GOT3 (cell line): Measurements from ENCODE around the gene RNGTT.
"Not testable (repeated sequence)": the region's sequence is repeated elsewhere in the genome, so short reads cannot be mapped to it uniquely, and the experiment has no call there.

Experiments
- DNase-seq: peaks from one replicate; lab custom pipeline; 2025; ENCODE audit warnings: mixed read lengths; lab: John Stamatoyannopoulos, UW

RNGTT gene

GRCh38 chr6:88970301-88970700 is 6.9 kb upstream of the RNGTT start:
- DNase-seq: no peak

GRCh38 chr6:88969255-88969654 is 5.8 kb upstream of the RNGTT start:
- DNase-seq: not testable (repeated sequence)

- DNase-seq: no peak
These were observed 4.5 kb upstream of the RNGTT start for GRCh38 chr6:88967891-88968290.

- DNase-seq: no peak
These were observed 2.3 kb upstream of the RNGTT start for GRCh38 chr6:88965691-88966090.

GRCh38 chr6:88964509-88964908 is 1.1 kb upstream of the RNGTT start:
- no peak for DNase-seq

GRCh38 chr6:88958842-88959241 is 4.6 kb downstream of the RNGTT start:
- DNase-seq: no peak

GRCh38 chr6:88953550-88954386 is 9.7 kb downstream of the RNGTT start:
- no peak for DNase-seq

GRCh38 chr6:88952065-88952704 is 11.2 kb downstream of the RNGTT start:
- no peak for DNase-seq

- no peak for DNase-seq
These were observed 17.9 kb downstream of the RNGTT start for GRCh38 chr6:88945415-88946008.

- DNase-seq: no peak
These were observed 29.9 kb downstream of the RNGTT start for GRCh38 chr6:88933521-88933920.

- DNase-seq: not testable (repeated sequence)
These were observed 31.4 kb downstream of the RNGTT start for GRCh38 chr6:88932019-88932418.

- no peak for DNase-seq
These were observed 40.5 kb downstream of the RNGTT start for GRCh38 chr6:88922775-88923548.

- DNase-seq: no peak
These were observed 41.7 kb downstream of the RNGTT start for GRCh38 chr6:88921734-88922133.

- DNase-seq: no peak
These were observed 42.4 kb downstream of the RNGTT start for GRCh38 chr6:88920774-88921733.

GRCh38 chr6:88920088-88920487 is 43.3 kb downstream of the RNGTT start:
- DNase-seq: no peak

- DNase-seq: no peak
These were observed 44.4 kb downstream of the RNGTT start for GRCh38 chr6:88919032-88919431.

GRCh38 chr6:88916615-88917208 is 46.7 kb downstream of the RNGTT start:
- no peak for DNase-seq

GRCh38 chr6:88914895-88915598 is 48.4 kb downstream of the RNGTT start:
- DNase-seq: no peak

- no peak for DNase-seq
These were observed 49.2 kb downstream of the RNGTT start for GRCh38 chr6:88914180-88914579.

- no peak for DNase-seq
These were observed 49.9 kb downstream of the RNGTT start for GRCh38 chr6:88913471-88913870.
